Smooth muscle cell (in vitro differentiated cells): ENCODE data around the gene IL2RA. TPM values are rescaled to one million over a fixed set of nuclear protein-coding genes. Genes with fewer than 3 reads are reported as not detected.

Source experiments
- DNase-seq: peaks from one replicate; lab custom pipeline; 2025; ENCODE audit not compliant: unreplicated experiment; lab: John Stamatoyannopoulos, UW
- H2AFZ ChIP-seq: fragments of 200-600 bp; sonication (generic); 2 replicates; pipeline ENCODE4 v1.6.0; 2016; ENCODE audit warnings: antibody characterized with exemption, low read depth, mild to moderate bottlenecking
- H3F3A ChIP-seq: fragments of 200-600 bp; sonication (generic); 2 replicates; pipeline ENCODE4 v1.6.0; 2017; ENCODE audit warnings: antibody characterized with exemption, low read depth
- H3K27ac ChIP-seq: fragments of 200-600 bp; sonication (generic); 2 replicates; pipeline ENCODE4 v1.5.1; 2016; ENCODE audit warnings: low read depth, mild to moderate bottlenecking
- H3K27me3 ChIP-seq: fragments of 200-600 bp; sonication (generic); 2 replicates; pipeline ENCODE4 v1.6.1; 2016; ENCODE audit warnings: low read depth, mild to moderate bottlenecking
- H3K36me3 ChIP-seq: fragments of 200-600 bp; sonication (generic); 2 replicates; pipeline ENCODE4 v1.5.1; 2016; ENCODE audit warnings: low read depth
- H3K4me1 ChIP-seq: fragments of 200-600 bp; sonication (generic); 2 replicates; pipeline ENCODE4 v1.5.1; 2016; ENCODE audit warnings: low read depth
- H3K4me2 ChIP-seq: fragments of 200-600 bp; sonication (generic); 2 replicates; pipeline ENCODE4 v1.6.0; 2016; ENCODE audit warnings: mild to moderate bottlenecking
- H3K4me3 ChIP-seq: fragments of 200-600 bp; sonication (generic); 2 replicates; pipeline ENCODE4 v1.5.1; 2016; ENCODE audit warnings: mild to moderate bottlenecking
- H3K79me2 ChIP-seq: fragments of 200-600 bp; sonication (generic); 2 replicates; pipeline ENCODE4 v1.6.0; 2016; ENCODE audit warnings: low read depth, mild to moderate bottlenecking
- H3K9ac ChIP-seq: fragments of 200-600 bp; sonication (generic); 2 replicates; pipeline ENCODE4 v1.6.0; 2016; ENCODE audit warnings: low read depth
- H3K9me3 ChIP-seq: fragments of 200-600 bp; sonication (generic); replicated peaks from 2 replicates; pipeline ENCODE4 v1.5.1; 2016; ENCODE audit warnings: low read depth
- H4K20me1 ChIP-seq: fragments of 200-600 bp; sonication (generic); 2 replicates; pipeline ENCODE4 v1.6.0; 2016; ENCODE audit warnings: low read depth
- WGBS: methylation state at CpG from one replicate; pipeline ENCODE4 v1.1.7; 2016; ENCODE audit warnings: low lambda C conversion rate; 5-methylcytosine and 5-hydroxymethylcytosine counted together
- polyA plus RNA-seq: library from polyadenylated mRNA; unstranded; fragments of >200 nt; fragmentation: Nextera tagmentation; extraction: Ambion mirVana; gene quantifications from 2 replicates; pipeline ENCODE4 v1.2.1, GENCODE V29; 2016
- total RNA-seq: library from RNA; depleted of rRNA; stranded (reverse); fragments of >200 nt; gene quantifications from 2 replicates; pipeline ENCODE4 v1.2.3, GENCODE V29; 2014
- TF ChIP-seq, protein P1 (sequence below): fragments of 200-600 bp; sonication (generic); IDR thresholded peaks from 2 replicates; pipeline ENCODE4 v1.5.1; 2017; ENCODE audit warnings: borderline replicate concordance, mild to moderate bottlenecking, antibody characterized with exemption; ENCODE audit not compliant: insufficient read depth, poor library complexity, severe bottlenecking

The IL2RA gene
- total and polyA plus RNA-seq, 2 experiments from 2014 or later: not detected

GRCh38 chr10:6012121-6012905, 49.9 kb downstream of the IL2RA start:
- no peak overlapping the region for H3K4me3 ChIP-seq
- H3K9me3 ChIP-seq: no peaks in the 10 kb centered on the region
- no peaks in the 10 kb centered on the region for H3K4me1 ChIP-seq
- H3K36me3 ChIP-seq: no peaks in the 10 kb centered on the region
- no peaks in the 10 kb centered on the region for H3K79me2 ChIP-seq
- H3K27me3 ChIP-seq: no peaks in the 10 kb centered on the region
- H3F3A ChIP-seq: no peaks in the 10 kb centered on the region
- no peaks in the 10 kb centered on the region for H4K20me1 ChIP-seq
- H3K9ac ChIP-seq: no peak overlapping the region
- no peak overlapping the region for H3K4me2 ChIP-seq
- H2AFZ ChIP-seq: no peak overlapping the region
- no peak overlapping the region for H3K27ac ChIP-seq
- no peak for DNase-seq
- WGBS: 88% methylated on average over 15 of the region's 15 CpGs
- TF ChIP-seq, protein P1, sequence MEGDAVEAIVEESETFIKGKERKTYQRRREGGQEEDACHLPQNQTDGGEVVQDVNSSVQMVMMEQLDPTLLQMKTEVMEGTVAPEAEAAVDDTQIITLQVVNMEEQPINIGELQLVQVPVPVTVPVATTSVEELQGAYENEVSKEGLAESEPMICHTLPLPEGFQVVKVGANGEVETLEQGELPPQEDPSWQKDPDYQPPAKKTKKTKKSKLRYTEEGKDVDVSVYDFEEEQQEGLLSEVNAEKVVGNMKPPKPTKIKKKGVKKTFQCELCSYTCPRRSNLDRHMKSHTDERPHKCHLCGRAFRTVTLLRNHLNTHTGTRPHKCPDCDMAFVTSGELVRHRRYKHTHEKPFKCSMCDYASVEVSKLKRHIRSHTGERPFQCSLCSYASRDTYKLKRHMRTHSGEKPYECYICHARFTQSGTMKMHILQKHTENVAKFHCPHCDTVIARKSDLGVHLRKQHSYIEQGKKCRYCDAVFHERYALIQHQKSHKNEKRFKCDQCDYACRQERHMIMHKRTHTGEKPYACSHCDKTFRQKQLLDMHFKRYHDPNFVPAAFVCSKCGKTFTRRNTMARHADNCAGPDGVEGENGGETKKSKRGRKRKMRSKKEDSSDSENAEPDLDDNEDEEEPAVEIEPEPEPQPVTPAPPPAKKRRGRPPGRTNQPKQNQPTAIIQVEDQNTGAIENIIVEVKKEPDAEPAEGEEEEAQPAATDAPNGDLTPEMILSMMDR: no peak

DNA sequence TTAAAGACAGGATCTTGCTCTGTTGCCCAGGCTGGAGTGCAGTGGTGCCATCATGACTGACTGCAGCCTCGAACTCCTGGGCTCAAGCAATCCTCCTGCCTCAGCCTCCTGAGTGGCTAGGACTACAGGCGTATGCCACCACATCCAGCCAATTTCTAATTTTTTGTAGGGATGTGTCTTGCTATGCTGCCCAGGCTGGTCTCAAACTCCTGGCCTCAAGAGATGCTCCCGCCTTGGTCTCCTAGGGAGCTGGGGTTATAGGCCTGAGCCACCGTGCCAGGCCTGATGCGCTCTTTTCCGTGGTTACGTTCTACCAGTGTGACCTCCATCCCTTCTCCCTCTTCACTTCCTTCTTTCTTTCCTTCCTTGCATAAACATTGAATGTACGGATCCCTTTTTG, 50.6 kb downstream of the IL2RA start:
- Histone ChIP-seq H4K20me1 (no peaks in the 10 kb centered on the region), H3F3A (no peaks in the 10 kb centered on the region), H3K27me3 (no peaks in the 10 kb centered on the region), H2AFZ (no peak overlapping the region), H3K9me3 (no peaks in the 10 kb centered on the region), H3K9ac (no peak overlapping the region), H3K4me2 (no peak overlapping the region), H3K4me1 (no peaks in the 10 kb centered on the region), H3K36me3 (no peaks in the 10 kb centered on the region), H3K4me3 (no peak overlapping the region), H3K27ac (no peak overlapping the region), H3K79me2 (no peaks in the 10 kb centered on the region)
- no peak for DNase-seq
- TF ChIP-seq, protein P1: no peak
- 97% methylated on average over 8 of the region's 8 CpGs for WGBS

DNA sequence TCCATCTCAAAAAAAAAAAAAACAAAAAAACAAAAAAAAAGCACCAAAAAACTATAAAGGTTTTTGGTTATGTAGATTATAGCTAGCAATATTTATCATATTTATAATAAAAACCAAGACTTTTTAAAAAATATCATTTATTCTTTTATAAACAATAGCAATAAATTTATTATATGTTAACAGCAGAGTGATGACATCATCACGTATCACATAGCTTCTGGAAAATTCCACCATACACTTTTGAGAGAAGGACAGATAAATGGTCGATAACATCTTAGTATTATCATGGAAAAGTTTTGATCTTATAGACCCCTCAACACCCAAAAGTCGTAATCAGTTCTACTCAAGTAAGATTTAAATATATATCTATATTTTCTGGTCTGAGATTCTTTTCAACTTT, 51.6 kb downstream of the IL2RA start:
- Histone ChIP-seq H2AFZ (no peak overlapping the region), H3K27ac (no peak overlapping the region), H3K4me2 (no peak overlapping the region), H3K9me3 (no peaks in the 10 kb centered on the region), H3K79me2 (no peaks in the 10 kb centered on the region), H3K36me3 (no peaks in the 10 kb centered on the region), H3K9ac (no peak overlapping the region), H3K4me1 (no peaks in the 10 kb centered on the region), H3F3A (no peaks in the 10 kb centered on the region), H3K4me3 (no peak overlapping the region), H4K20me1 (no peaks in the 10 kb centered on the region), H3K27me3 (no peaks in the 10 kb centered on the region)
- WGBS: 87% methylated on average over 3 of the region's 3 CpGs
- no peak for DNase-seq
- TF ChIP-seq, protein P1: no peak

DNA sequence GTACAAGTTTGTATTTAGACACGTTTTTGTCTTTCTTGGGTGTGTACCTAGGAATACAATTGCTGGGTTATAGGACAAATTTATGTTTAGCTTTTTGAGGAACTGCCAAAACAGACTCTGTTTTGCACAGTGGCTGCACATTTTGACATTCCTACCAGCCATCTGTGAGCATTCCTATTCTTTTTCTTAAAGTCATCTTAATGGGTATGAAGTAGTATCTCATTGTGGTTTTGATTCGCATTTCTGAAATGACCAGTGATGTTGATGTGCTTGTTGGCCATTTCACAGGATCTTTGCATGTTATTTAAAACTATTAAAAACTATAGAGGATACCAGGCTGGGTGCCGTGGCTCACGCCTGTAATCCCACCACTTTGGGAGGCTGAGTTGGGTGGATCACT, 52.2 kb downstream of the IL2RA start:
- Histone ChIP-seq H3K27ac (peak overlapping the region; percentile 52), H3K27me3 (no peaks in the 10 kb centered on the region), H3K36me3 (no peaks in the 10 kb centered on the region), H3K9ac (no peak overlapping the region), H3K9me3 (no peaks in the 10 kb centered on the region), H3K4me3 (no peak overlapping the region), H3K4me2 (no peak overlapping the region), H2AFZ (no peak overlapping the region), H4K20me1 (no peaks in the 10 kb centered on the region), H3K79me2 (no peaks in the 10 kb centered on the region), H3F3A (no peaks in the 10 kb centered on the region), H3K4me1 (no peaks in the 10 kb centered on the region)
- TF ChIP-seq, protein P1: no peak
- WGBS: 86% methylated on average over 4 of the region's 4 CpGs
- no peak for DNase-seq
